SW 1271 (cell line): ENCODE measurements around the gene ZDHHC1.

Source experiments
- DNase-seq, 2 experiments: peaks; one replicate each; lab custom pipeline; 2025; lab: John Stamatoyannopoulos, UW

ZDHHC1 gene

GRCh38 chr16:67415872-67416793, at the start of gene ZDHHC1:
TSS of gene ZDHHC1 (minus strand) at chr16:67416477. CDS start at chr16:67407775, 8,702 bp downstream.
- DNase-seq = peak; percentile 28 to 53

GRCh38 chr16:67464565-67464964, 48.3 kb upstream of the ZDHHC1 start:
- no peak for DNase-seq

GRCh38 chr16:67463691-67464090, 47.4 kb upstream of the ZDHHC1 start:
- DNase-seq = no peak

- no peak for DNase-seq
Observed at GRCh38 chr16:67463059-67463458, 46.8 kb upstream of the ZDHHC1 start.

- no peak for DNase-seq
Observed at GRCh38 chr16:67462279-67462655, 46.0 kb upstream of the ZDHHC1 start.

GRCh38 chr16:67461600-67462278, 45.5 kb upstream of the ZDHHC1 start:
- DNase-seq = no peak

- no peak for DNase-seq
Observed at GRCh38 chr16:67460961-67461360, 44.7 kb upstream of the ZDHHC1 start.

GRCh38 chr16:67460168-67460567, 43.9 kb upstream of the ZDHHC1 start:
- DNase-seq = no peak

GRCh38 chr16:67459861-67460150, 43.5 kb upstream of the ZDHHC1 start:
- no peak for DNase-seq

- DNase-seq = no peak
Observed at GRCh38 chr16:67459066-67459860, 43.0 kb upstream of the ZDHHC1 start.

GRCh38 chr16:67458121-67458641, 41.9 kb upstream of the ZDHHC1 start:
- DNase-seq = no peak

- DNase-seq = no peak
Observed at GRCh38 chr16:67457611-67458010, 41.3 kb upstream of the ZDHHC1 start.

- no peak for DNase-seq
Observed at GRCh38 chr16:67456391-67457081, 40.3 kb upstream of the ZDHHC1 start.

GRCh38 chr16:67454852-67455251, 38.6 kb upstream of the ZDHHC1 start:
- DNase-seq = no peak

- DNase-seq = no peak
Observed at GRCh38 chr16:67454104-67454503, 37.8 kb upstream of the ZDHHC1 start.

- DNase-seq = no peak
Observed at GRCh38 chr16:67451704-67452435, 35.6 kb upstream of the ZDHHC1 start.

- no peak for DNase-seq
Observed at GRCh38 chr16:67451061-67451703, 34.9 kb upstream of the ZDHHC1 start.

- DNase-seq = no peak
Observed at GRCh38 chr16:67449739-67450138, 33.5 kb upstream of the ZDHHC1 start.

GRCh38 chr16:67449336-67449735, 33.1 kb upstream of the ZDHHC1 start:
- DNase-seq = no peak

GRCh38 chr16:67448580-67448979, 32.3 kb upstream of the ZDHHC1 start:
- no peak for DNase-seq
